AG09319 (cell line): ENCODE data around the gene MACROH2A1.

Source experiments
- DNase-seq: peaks from one replicate; pipeline ENCODE4 v3.0.0-alpha.2; 2010; ENCODE audit warnings: low read depth; ENCODE audit errors: extremely low read depth
- TF ChIP-seq, protein P1 (sequence below): IDR thresholded peaks from 2 replicates; pipeline ENCODE4 v1.5.1; 2011; ENCODE audit warnings: low read depth, mild to moderate bottlenecking, inconsistent platforms, low read length, moderate library complexity

The MACROH2A1 gene

DNA sequence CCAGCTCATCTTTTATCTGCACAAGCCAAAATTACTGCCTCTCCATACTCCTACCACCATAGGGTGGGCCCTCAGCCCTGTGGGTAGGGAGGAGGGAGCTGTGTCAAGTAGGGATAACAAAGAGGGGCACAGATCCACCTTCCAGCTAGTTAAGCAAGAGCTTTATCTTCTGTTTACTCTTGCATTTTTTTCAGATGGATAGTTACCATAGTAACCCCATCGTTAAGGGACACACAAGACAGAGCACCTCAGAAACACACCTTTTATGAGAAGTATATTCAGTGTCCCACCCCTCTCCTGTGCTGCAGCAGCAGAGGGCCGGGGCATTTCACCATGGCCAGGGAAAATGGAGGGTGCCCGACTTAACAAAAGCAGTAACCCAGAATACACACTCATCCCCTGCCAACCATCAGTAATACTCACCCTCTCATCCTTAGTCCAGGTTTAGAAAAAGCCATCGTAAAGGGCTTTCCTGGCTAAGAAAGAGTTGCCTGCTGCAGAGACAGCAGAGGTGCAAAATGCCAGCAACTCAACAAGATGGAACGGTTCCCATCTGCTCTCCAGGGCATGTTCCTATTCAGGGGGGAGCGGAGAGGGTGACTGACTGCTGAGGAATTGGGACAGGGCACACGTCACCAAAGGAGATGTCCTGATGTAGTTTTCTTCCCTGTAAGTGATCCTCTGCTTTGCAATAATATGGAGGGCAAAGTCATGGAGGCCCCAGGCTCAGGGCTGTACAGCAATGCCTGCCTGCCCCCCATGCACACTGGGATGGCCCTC, 25.1 kb downstream of the MACROH2A1 start:
- TF ChIP-seq, protein P1, sequence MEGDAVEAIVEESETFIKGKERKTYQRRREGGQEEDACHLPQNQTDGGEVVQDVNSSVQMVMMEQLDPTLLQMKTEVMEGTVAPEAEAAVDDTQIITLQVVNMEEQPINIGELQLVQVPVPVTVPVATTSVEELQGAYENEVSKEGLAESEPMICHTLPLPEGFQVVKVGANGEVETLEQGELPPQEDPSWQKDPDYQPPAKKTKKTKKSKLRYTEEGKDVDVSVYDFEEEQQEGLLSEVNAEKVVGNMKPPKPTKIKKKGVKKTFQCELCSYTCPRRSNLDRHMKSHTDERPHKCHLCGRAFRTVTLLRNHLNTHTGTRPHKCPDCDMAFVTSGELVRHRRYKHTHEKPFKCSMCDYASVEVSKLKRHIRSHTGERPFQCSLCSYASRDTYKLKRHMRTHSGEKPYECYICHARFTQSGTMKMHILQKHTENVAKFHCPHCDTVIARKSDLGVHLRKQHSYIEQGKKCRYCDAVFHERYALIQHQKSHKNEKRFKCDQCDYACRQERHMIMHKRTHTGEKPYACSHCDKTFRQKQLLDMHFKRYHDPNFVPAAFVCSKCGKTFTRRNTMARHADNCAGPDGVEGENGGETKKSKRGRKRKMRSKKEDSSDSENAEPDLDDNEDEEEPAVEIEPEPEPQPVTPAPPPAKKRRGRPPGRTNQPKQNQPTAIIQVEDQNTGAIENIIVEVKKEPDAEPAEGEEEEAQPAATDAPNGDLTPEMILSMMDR: no peak

DNA sequence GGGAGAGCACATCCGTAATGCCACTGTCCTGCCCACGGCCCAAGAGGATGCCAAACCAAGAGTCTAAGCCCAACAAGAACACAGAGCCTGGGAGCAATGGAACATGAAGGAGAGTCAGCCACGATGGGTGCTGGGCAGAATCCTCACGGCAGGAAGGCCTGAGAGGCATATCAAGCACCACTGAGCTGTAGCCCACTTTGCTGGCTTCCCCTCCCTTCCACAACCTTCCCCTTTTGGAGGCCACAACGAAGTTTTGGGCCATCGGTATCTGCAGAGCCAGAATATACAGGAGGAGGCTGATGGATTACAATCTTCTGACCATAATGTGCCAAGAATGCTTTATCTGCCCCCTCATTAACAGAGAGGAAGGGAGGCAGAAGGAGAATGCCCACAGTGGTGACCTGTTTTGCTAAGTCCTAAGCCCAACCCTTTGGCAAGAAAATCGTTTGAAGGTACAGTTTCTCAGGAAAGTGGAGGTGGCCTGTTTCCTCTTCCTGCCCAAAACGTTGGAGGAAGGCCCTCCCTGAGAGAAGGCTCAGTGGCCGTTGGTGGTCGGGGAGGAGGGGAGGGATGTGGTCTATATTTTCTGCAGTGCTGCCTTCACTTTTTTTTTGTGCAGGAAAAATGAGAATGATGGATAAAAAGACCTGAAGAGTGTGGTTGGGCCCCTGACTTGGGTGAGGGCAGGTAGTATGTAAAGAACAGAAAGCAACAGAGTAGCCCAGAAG, 26.2 kb downstream of the MACROH2A1 start:
- TF ChIP-seq, protein P1: no peak
- DNase-seq: no peak

More for the DNA sequence above, 25.1 kb downstream of the MACROH2A1 start:
- DNase-seq: no peak

DNA sequence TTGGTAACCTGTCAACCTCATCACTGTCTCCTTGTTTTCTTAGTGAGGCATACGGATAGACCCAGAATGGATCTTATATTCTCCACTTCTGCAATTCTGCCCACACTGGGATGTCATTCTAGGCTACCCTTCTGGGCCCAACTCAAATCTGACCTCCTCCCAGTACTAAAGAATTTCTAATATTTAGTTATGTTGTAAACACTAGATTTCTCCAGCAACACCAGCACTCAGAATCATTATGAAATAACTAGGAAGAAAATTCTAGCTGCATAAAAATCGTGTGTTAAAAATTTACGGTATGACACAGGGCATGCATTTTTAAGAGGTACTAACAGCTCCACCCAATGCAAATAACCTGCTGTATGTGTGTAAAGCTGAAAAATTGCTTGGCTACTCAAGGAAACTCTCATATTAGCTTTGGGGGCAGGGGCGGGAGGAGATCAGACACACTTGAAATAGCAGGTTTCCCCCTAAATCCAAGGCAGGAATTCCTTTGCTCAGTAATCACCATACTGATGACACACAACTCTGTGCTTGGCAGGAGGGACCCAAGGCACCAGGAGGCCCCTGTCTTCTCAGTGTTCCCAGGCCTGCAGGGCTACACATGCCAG, 27.3 kb downstream of the MACROH2A1 start:
- no peak for DNase-seq
- TF ChIP-seq, protein P1: no peak

DNA sequence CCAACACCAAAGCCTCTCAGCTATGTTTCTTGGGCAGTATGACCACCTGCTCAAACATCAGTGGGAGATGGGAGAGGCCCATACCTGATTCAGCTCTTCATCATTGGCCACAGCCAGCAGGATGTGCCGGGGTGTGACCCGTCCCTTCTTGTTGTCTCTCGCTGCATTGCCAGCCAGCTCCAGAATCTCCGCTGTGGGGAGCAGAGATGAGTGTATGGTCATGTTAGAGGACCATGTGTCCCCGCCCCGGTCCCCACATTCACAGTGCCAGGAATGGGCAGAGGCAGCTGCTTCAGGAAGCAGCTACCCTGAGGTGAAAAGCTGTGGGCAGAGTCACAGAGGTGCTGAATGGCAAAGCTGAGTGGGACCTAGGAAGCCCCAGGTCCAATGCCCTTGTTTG, 29.1 kb downstream of the MACROH2A1 start:
- TF ChIP-seq, protein P1: no peak

DNA sequence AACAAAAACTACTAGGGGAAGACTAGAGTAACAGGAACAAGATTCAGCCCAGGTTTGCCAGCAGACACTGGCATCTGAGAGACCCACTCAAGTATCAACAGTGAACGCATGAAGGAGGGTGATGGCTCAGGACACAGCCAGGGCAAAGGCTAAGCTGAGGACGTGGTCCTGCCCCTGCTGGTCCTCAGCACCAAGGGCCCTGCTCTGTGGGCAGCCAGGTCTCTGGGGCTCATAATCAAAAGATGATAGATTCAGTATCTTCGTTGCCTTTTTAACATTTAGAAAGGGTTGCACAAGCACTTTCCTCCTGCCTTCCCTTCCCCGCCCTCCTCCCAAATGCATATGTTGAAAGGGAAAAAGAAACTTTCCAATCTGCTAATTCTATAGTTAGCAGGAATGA, 31.5 kb downstream of the MACROH2A1 start:
- DNase-seq: no peak
- TF ChIP-seq, protein P1: no peak

More for the DNA sequence above, 29.1 kb downstream of the MACROH2A1 start:
- DNase-seq: no peak

GRCh38 chr5:135367076-135367475, 32.0 kb downstream of the MACROH2A1 start:
- DNase-seq: peak; percentile 67
- TF ChIP-seq, protein P1: no peak

DNA sequence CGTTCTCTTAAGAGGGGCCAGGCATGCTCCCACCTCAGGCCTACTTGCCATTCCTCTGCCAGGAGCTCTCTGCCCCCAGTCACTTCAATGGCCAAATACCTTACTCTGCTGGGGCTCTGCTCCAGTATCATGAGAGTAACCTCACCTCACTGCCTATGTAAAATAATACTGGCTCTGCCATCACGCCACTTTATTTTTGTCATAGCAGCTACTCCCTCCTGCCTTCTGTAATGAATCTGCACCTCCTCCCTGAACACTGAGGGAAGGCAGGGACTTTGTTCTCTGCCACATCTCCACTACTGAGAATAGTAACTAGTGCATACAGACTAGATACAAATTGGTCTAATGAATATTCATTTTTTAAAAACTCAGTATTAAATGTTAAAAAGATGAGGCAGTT, 33.8 kb downstream of the MACROH2A1 start:
- DNase-seq: no peak
- TF ChIP-seq, protein P1: no peak
